Mucosa of gallbladder (tissue), 1 donor: ENCODE results near the gene SIAH3. TPM values are rescaled to one million over a fixed set of nuclear protein-coding genes. Genes with fewer than 3 reads are reported as not detected.
"Not testable (repeated sequence)": the region's sequence is repeated elsewhere in the genome, so short reads cannot be mapped to it uniquely, and the experiment has no call there.

Experiments used
- DNase-seq: peaks from one replicate; pipeline ENCODE4 v3.0.0-alpha.2; 2020; ENCODE audit warnings: low spot score
- total RNA-seq: library from RNA; stranded (reverse); gene quantifications from one replicate; pipeline ENCODE4 v1.2.1, GENCODE V29; 2021
- donor health status: DM: no; HTN: no; CAD: no.

Gene SIAH3
- total RNA-seq, 1 donor from 2014 or later: 0.06 TPM

- no peak for DNase-seq
Measured at GRCh38 chr13:45783346-45784043, 68.1 kb downstream of the SIAH3 start.

- DNase-seq: no peak
Measured at GRCh38 chr13:45782327-45783045, 69.1 kb downstream of the SIAH3 start.

GRCh38 chr13:45781553-45782326, 69.8 kb downstream of the SIAH3 start:
- peak; percentile 23 for DNase-seq

- no peak for DNase-seq
Measured at GRCh38 chr13:45779901-45780300, 71.7 kb downstream of the SIAH3 start.

GRCh38 chr13:45778882-45779281, 72.7 kb downstream of the SIAH3 start:
- DNase-seq: no peak

GRCh38 chr13:45776748-45777147, 74.8 kb downstream of the SIAH3 start:
- DNase-seq: no peak

- DNase-seq: no peak
Measured at GRCh38 chr13:45775401-45775963, 76.1 kb downstream of the SIAH3 start.

- no peak for DNase-seq
Measured at GRCh38 chr13:45773944-45774343, 77.6 kb downstream of the SIAH3 start.

GRCh38 chr13:45773236-45773635, 78.3 kb downstream of the SIAH3 start:
- no peak for DNase-seq

- no peak for DNase-seq
Measured at GRCh38 chr13:45770886-45771285, 80.7 kb downstream of the SIAH3 start.

GRCh38 chr13:45768656-45769479, 82.7 kb downstream of the SIAH3 start:
- DNase-seq: no peak

- DNase-seq: no peak
Measured at GRCh38 chr13:45765464-45765863, 86.1 kb downstream of the SIAH3 start.

- DNase-seq: no peak
Measured at GRCh38 chr13:45763419-45763818, 88.1 kb downstream of the SIAH3 start.

- DNase-seq: not testable (repeated sequence)
Measured at GRCh38 chr13:45757589-45757988, 94.0 kb downstream of the SIAH3 start.

GRCh38 chr13:45756498-45756897, 95.1 kb downstream of the SIAH3 start:
- not testable (repeated sequence) for DNase-seq

GRCh38 chr13:45752510-45752909, 99.0 kb downstream of the SIAH3 start:
- DNase-seq: no peak

- DNase-seq: no peak
Measured at GRCh38 chr13:45751885-45752284, 99.7 kb downstream of the SIAH3 start.

GRCh38 chr13:45750566-45750965, 101.0 kb downstream of the SIAH3 start:
- no peak for DNase-seq

- no peak for DNase-seq
Measured at GRCh38 chr13:45748941-45749759, 102.4 kb downstream of the SIAH3 start.

GRCh38 chr13:45747071-45747470, 104.5 kb downstream of the SIAH3 start:
- DNase-seq: no peak
